ENCODE measurements around the gene PNPLA3. TPM values are rescaled to one million over a fixed set of nuclear protein-coding genes. Genes with fewer than 3 reads are reported as not detected.
"Not testable (repeated sequence)": the region's sequence is repeated elsewhere in the genome, so short reads cannot be mapped to it uniquely, and the experiment has no call there.

The PNPLA3 gene
- total RNA-seq, 4 donors from 2014 or later = 0.58 to 1.3 TPM; not detected in 2

DNA sequence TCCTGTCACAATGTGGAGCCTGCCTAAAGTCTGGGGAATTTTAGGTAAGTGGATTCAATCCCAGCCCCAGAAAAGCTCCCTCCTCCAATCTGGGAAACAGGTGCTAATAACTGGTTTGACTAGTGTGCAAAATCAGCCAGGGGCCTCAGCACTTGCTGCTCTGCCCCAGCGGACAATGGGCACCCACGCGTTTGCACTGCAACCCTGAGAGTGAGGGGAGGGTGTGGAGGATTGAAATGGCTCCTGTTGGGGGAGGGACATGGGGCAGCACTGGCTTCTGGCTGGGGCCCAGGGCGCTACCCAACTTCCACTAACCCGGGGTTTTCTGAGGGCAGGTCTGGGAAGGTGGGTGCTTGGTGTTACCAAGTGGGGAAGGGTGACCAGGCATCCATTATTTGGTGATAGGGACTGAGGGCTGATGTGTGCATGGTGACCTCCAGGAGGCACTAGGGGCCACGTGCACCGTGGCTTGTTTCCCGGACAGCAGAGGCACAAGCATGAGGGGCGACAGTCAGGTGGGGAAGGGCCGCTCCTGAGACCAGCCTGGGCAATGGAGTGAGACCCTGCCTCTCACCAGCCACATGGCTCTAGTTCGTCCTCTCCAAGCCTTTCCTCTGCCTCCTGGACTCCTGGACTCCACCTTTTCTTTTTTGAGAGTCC lies 27.5 kb upstream of the PNPLA3 start:
- Histone ChIP-seq H3K27me3 (peaks cover under 1 to 6% of the 10 kb centered on the region in 2 donors), H3K36me3 (no peaks in the 10 kb centered on the region), H3K4me3 (no peak overlapping the region), H3K9me3 (no peaks in the 10 kb centered on the region), H3K4me1 (no peaks in the 10 kb centered on the region), H3K27ac (no peak overlapping the region)
- no peak for DNase-seq
- intact Hi-C loops (cut with DNase I; ENCODE audit: low total_unique reads) = no loop called here
- no peak for TF ChIP-seq CTCF (IDR thresholded peaks at IDR 0.05)
- TF ChIP-seq POLR2A (IDR thresholded peaks at IDR 0.05) = no peak

- TF ChIP-seq CTCF (IDR thresholded peaks at IDR 0.05) (no peak), POLR2A (IDR thresholded peaks at IDR 0.05) (no peak)
- H3K36me3 ChIP-seq = no peaks in the 10 kb centered on the region
- H3K27me3 ChIP-seq = no peaks in the 10 kb centered on the region
- intact Hi-C loops (cut with DNase I; ENCODE audit: low total_unique reads) = no loop called here
- DNase-seq = no peak
- no peaks in the 10 kb centered on the region for H3K9me3 ChIP-seq
- H3K27ac ChIP-seq = no peak overlapping the region
- H3K4me3 ChIP-seq = no peak overlapping the region
- H3K4me1 ChIP-seq = no peaks in the 10 kb centered on the region
Observed at GRCh38 chr22:43897751-43898261, 25.8 kb upstream of the PNPLA3 start.

DNA sequence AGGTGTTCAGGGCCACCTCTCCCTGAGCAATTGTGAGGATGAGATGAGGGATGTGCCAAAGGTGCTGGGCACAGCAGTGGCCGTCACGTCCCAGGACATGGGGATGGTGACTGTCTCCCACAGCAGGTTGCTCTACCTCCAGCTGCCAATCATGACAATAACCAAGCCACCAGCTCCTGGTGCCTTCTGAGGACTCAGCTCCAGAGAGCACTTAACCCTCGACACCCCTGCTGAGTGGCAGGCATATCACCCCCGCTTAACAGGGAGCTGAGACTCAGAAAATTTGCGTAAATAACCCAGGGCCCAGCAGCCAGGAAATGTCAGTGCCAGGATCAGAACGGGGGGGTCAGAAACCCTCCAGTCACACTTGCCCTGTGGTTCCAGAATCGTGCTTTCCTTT lies 23.4 kb upstream of the PNPLA3 start:
- Histone ChIP-seq H3K4me1 (no peaks in the 10 kb centered on the region), H3K9me3 (no peaks in the 10 kb centered on the region), H3K27me3 (no peaks in the 10 kb centered on the region), H3K27ac (no peak overlapping the region), H3K36me3 (no peaks in the 10 kb centered on the region), H3K4me3 (no peak overlapping the region)
- no peak for DNase-seq
- intact Hi-C loops (cut with DNase I; ENCODE audit: low total_unique reads) = no loop called here
- TF ChIP-seq POLR2A (IDR thresholded peaks at IDR 0.05) (no peak), CTCF (IDR thresholded peaks at IDR 0.05) (no peak)

- Histone ChIP-seq H3K9me3 (no peaks in the 10 kb centered on the region), H3K36me3 (no peaks in the 10 kb centered on the region), H3K27me3 (no peaks in the 10 kb centered on the region), H3K4me3 (no peak overlapping the region), H3K4me1 (no peaks in the 10 kb centered on the region), H3K27ac (no peak overlapping the region)
- TF ChIP-seq CTCF (IDR thresholded peaks at IDR 0.05) = no peak
- TF ChIP-seq POLR2A (IDR thresholded peaks at IDR 0.05) = no peak
- intact Hi-C loops (cut with DNase I; ENCODE audit: low total_unique reads) = no loop called here
- no peak for DNase-seq
Observed at GRCh38 chr22:43901976-43902643, 21.5 kb upstream of the PNPLA3 start.

- intact Hi-C loops (cut with DNase I; ENCODE audit: low total_unique reads); H3K4me1 ChIP-seq; H3K9me3 ChIP-seq; H3K27ac ChIP-seq; H3K27me3 ChIP-seq; H3K4me3 ChIP-seq; DNase-seq; H3K36me3 ChIP-seq: not testable (repeated sequence)
Observed at GRCh38 chr22:43903033-43903432, 20.6 kb upstream of the PNPLA3 start.

DNA sequence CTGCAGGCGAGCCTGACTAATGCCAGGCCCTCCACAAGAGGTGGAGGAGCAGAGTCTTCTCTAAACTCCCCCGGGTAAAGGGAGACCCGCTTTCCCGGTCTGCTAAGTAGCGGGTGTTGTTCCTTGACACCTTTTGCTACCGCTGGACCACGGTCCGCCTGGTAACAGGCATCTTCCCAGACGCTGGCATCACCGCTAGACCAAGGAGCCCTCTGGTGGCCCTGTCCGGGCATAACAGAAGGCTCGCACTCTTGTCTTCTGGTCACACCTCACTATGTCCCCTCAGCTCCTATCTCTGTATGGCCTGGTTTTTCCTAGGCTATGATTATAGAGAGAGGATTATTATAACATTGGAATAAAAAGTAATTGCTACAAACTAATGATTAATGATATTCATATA lies 19.2 kb upstream of the PNPLA3 start:
- H3K4me1 ChIP-seq; H3K36me3 ChIP-seq; H3K27me3 ChIP-seq; H3K4me3 ChIP-seq; H3K9me3 ChIP-seq; H3K27ac ChIP-seq; intact Hi-C loops (cut with DNase I; ENCODE audit: low total_unique reads): not testable (repeated sequence)
- DNase-seq = peak in 1 of 2 donors; percentile 26

Measured in uterus (tissue), 4 donors.